Vagina (tissue), 2 donors: ENCODE measurements around the gene ZBTB7A. TPM values are rescaled to one million over a fixed set of nuclear protein-coding genes. Genes with fewer than 3 reads are reported as not detected.

ENCODE experiments used
- DNase-seq, 2 donors: peaks; one replicate each; pipeline ENCODE4 v3.0.0-alpha.2; 2017; ENCODE audit errors: extremely low spot score in 2 of 2
- H3K27ac ChIP-seq: fragments of 200-600 bp; sonication (generic); one replicate; pipeline ENCODE4 v1.5.1; 2019
- H3K27me3 ChIP-seq: fragments of 200-600 bp; sonication (generic); one replicate; pipeline ENCODE4 v1.5.1; 2019
- H3K36me3 ChIP-seq, 2 donors: fragments of 200-600 bp; sonication (generic); one replicate each; pipeline ENCODE4 v1.5.1; 2017 to 2019
- H3K4me1 ChIP-seq: fragments of 200-600 bp; sonication (generic); one replicate; pipeline ENCODE4 v1.5.1; 2019
- H3K4me3 ChIP-seq, 2 donors: fragments of 200-600 bp; sonication (generic); 1 replicate in 1 of 2; 2 replicates in 1 of 2; pipeline ENCODE4 v1.5.1; 2016 to 2019
- H3K9me3 ChIP-seq: fragments of 200-600 bp; sonication (generic); one replicate; pipeline ENCODE4 v1.5.1; 2019
- CTCF ChIP-seq, 3 experiments: fragments of 450-650 bp in 2 of 3; fragments of 200-600 bp in 1 of 3; sonication (generic) in 1 of 3; IDR thresholded peaks; one replicate each; pipeline ENCODE4 v1.5.1; 2017 to 2019; ENCODE audit warnings: antibody characterized with exemption in 3 of 3, mild to moderate bottlenecking in 2 of 3, moderate library complexity in 2 of 3
- POLR2A ChIP-seq, 2 donors: fragments of 450-650 bp; IDR thresholded peaks; one replicate each; pipeline ENCODE4 v1.6.1; 2017; ENCODE audit warnings: antibody characterized with exemption in 2 of 2, mild to moderate bottlenecking in 2 of 2, moderate library complexity in 2 of 2
- POLR2AphosphoS5 ChIP-seq, 2 donors: sonication (generic); formaldehyde crosslinking; IDR thresholded peaks; one replicate each; pipeline ENCODE4 v1.9.0; 2017; ENCODE audit warnings: antibody characterized with exemption in 2 of 2, mild to moderate bottlenecking in 2 of 2, low read depth in 1 of 2; ENCODE audit not compliant: insufficient read depth in 1 of 2
- intact Hi-C: fragments of 100-400 bp; cut with DNase I; formaldehyde crosslinking; loops from one replicate; pipeline ENCODE4 v1.15.1; 2023
- total RNA-seq: library from RNA; depleted of rRNA; stranded (reverse); fragments of >200 nt; gene quantifications from one replicate; pipeline ENCODE4 v1.2.3, GENCODE V29; 2016

ZBTB7A gene
- total RNA-seq, 1 donor from 2014 or later = 60.6 TPM

DNA sequence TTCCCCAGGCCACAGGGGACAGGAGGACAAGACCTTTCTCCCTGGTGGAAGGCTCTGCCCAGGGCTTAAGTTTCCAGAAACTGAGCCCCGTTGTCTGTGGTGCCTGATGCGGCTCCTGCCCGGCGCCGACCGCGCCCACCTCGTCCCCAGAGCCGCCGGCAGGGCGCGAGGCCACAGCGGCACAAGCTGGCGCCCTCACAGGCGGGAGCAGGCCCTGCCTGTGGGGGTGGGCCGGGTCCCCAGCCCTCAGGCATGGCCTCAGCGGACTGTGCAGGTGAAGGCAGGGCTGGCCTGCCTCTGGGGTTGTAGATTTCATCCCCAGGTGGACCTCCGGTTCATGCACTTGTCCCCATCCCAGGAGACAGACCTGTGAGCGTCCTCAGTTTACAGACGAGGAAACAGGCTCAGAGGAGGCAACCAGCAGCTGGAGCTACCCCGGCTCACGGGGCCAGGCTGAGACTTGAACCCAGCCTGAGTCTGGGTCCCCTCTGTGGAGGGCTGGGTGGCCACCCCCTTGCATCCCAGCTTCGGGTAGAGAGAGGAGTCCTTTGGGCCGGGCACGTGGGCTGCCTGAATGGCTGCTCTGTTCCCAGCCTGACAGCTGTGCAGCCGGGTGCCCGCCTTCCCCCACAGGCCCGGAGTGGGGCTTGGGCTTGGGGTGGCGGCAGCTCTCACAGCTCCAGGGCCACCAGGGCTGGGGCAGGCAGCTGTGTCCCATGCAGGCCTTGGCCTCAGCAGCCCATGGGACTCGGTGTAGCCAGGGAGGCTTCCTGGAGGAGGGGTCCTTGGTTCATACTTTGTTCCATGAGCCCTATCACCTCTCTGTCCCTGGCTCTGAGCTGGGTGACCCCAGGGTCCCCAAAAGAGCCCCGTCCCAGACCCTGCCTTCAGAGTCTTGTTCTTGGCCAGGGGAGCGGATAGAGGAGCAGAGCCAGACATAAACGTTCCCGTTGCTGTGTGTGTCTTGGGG, 32.4 kb downstream of the ZBTB7A start:
- Histone ChIP-seq H3K36me3 (peaks cover 0 to 45% of the 10 kb centered on the region in 2 donors), H3K4me1 (no peaks in the 10 kb centered on the region)
- intact Hi-C loops = no loop called here

GRCh38 chr19:4033028-4033956, 33.4 kb downstream of the ZBTB7A start:
- peaks cover 0 to 55% of the 10 kb centered on the region in 2 donors for H3K36me3 ChIP-seq
- DNase-seq = no peak
- H3K4me3 ChIP-seq = no peak overlapping the region
- intact Hi-C loops = no loop called here
- H3K27ac ChIP-seq = no peak overlapping the region
- no peaks in the 10 kb centered on the region for H3K4me1 ChIP-seq
- no peak for TF ChIP-seq CTCF (IDR thresholded peaks at IDR 0.05)
- no peak for TF ChIP-seq POLR2A (IDR thresholded peaks at IDR 0.05)
- no peak for TF ChIP-seq POLR2AphosphoS5 (IDR thresholded peaks at IDR 0.05; ENCODE audit: insufficient read depth in 1 of 2, low read depth in 1 of 2)
- no peaks in the 10 kb centered on the region for H3K27me3 ChIP-seq
- H3K9me3 ChIP-seq = no peaks in the 10 kb centered on the region

More for the DNA sequence above, 32.4 kb downstream of the ZBTB7A start:
- no peak overlapping the region for H3K4me3 ChIP-seq
- no peak for DNase-seq
- TF ChIP-seq POLR2A (IDR thresholded peaks at IDR 0.05) (no peak), POLR2AphosphoS5 (IDR thresholded peaks at IDR 0.05; ENCODE audit: insufficient read depth in 1 of 2, low read depth in 1 of 2) (no peak), CTCF (IDR thresholded peaks at IDR 0.05) (no peak)
- H3K27me3 ChIP-seq = no peaks in the 10 kb centered on the region
- H3K27ac ChIP-seq = no peak overlapping the region
- no peaks in the 10 kb centered on the region for H3K9me3 ChIP-seq

- Histone ChIP-seq H3K27me3 (no peaks in the 10 kb centered on the region), H3K4me3 (no peak overlapping the region), H3K36me3 (peaks cover 0 to 50% of the 10 kb centered on the region in 2 donors), H3K9me3 (no peaks in the 10 kb centered on the region), H3K27ac (no peak overlapping the region), H3K4me1 (no peaks in the 10 kb centered on the region)
- intact Hi-C loops = no loop called here
- DNase-seq = no peak
- TF ChIP-seq CTCF (IDR thresholded peaks at IDR 0.05) = no peak
- TF ChIP-seq POLR2A (IDR thresholded peaks at IDR 0.05) = no peak
- no peak for TF ChIP-seq POLR2AphosphoS5 (IDR thresholded peaks at IDR 0.05; ENCODE audit: insufficient read depth in 1 of 2, low read depth in 1 of 2)
Measured at GRCh38 chr19:4032436-4032835, 34.3 kb downstream of the ZBTB7A start.

DNA sequence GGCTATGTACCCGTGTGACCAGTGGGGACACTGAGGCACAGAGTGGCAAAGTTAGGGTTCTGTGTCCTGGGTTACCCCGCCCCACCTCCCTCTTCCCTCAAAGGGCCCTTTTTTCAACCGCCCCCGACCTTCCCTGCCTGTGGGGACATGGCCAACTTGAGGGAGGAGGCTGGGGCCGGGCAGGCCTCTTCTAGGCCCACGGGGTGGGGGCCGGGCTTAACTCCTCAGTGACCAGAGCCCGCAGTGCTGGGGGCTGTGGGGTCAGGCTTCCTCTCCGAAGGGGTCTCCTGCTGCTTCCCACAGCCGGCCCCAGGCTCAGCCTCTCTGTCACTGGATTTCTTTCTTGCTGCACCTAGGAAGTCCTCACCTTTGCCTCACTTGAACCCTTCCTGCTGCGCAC, 35.3 kb downstream of the ZBTB7A start:
- DNase-seq = no peak
- Histone ChIP-seq H3K27ac (no peak overlapping the region), H3K27me3 (no peaks in the 10 kb centered on the region), H3K4me1 (no peaks in the 10 kb centered on the region), H3K9me3 (no peaks in the 10 kb centered on the region), H3K36me3 (peaks cover 0 to 41% of the 10 kb centered on the region in 2 donors), H3K4me3 (no peak overlapping the region)
- no peak for TF ChIP-seq CTCF (IDR thresholded peaks at IDR 0.05)
- no peak for TF ChIP-seq POLR2AphosphoS5 (IDR thresholded peaks at IDR 0.05; ENCODE audit: insufficient read depth in 1 of 2, low read depth in 1 of 2)
- TF ChIP-seq POLR2A (IDR thresholded peaks at IDR 0.05) = no peak
- intact Hi-C loops = no loop called here
